HepG2 (cell line): ENCODE data around the gene PPP2R2B. TPM values are rescaled to one million over a fixed set of nuclear protein-coding genes. Genes with fewer than 3 reads are reported as not detected.

Experiments used
- ATAC-seq: fragments of 200-7000 bp; cut with Tn5 transposase; 3 replicates; pipeline ENCODE4 v1.9.1; 2020; ENCODE audit warnings: mild to moderate bottlenecking, moderate library complexity
- BruUV-seq: library from RNA; stranded (reverse); fragments of 400-500 nt; replicated peaks from 2 replicates; lab custom pipeline; 2021; lab: Mats Ljungman, UMichigan
- CTCF ChIA-PET: fragments of 300-600 bp; formaldehyde crosslinking; extraction: SDS; loops from one replicate; lab custom pipeline; 2021; ENCODE audit warnings: low total read pairs, inconsistent platforms, low intra/inter-chr PET ratio; lab: Yijun Ruan, JAX
- POLR2A ChIA-PET: fragments of 350-600 bp; sonication (Branson Sonifier 250); formaldehyde crosslinking; loops from one replicate; lab custom pipeline; 2020; ENCODE audit warnings: antibody characterized with exemption, inconsistent platforms; lab: Yijun Ruan, JAX
- DNase-seq: peaks from one replicate; pipeline ENCODE4 v3.0.0-alpha.2; 2015; ENCODE audit warnings: low spot score
- FAIRE-seq: peaks from 3 replicates; lab custom pipeline; 2011; peaks lifted over from hg19 to GRCh38; lab: Jason Lieb, UNC
- H2AFZ ChIP-seq: one replicate; pipeline ENCODE4 v1.6.1; 2011; ENCODE audit warnings: low read length, inconsistent platforms
- H3K27ac ChIP-seq: fragments of 300-600 bp; 3 replicates; pipeline ENCODE4 v1.8.0; 2011; ENCODE audit warnings: mixed run types, mild to moderate bottlenecking, mixed read lengths, low read length, inconsistent platforms; ENCODE audit not compliant: insufficient read depth; ENCODE audit errors: extremely low read length
- H3K27me3 ChIP-seq, 2 experiments: fragments of 200-600 bp in 1 of 2; 2 replicates in 1 of 2; 3 replicates in 1 of 2; pipeline versions ENCODE4 v1.6.0 to v1.8.0; 2011; ENCODE audit warnings: low read length in 2 of 2, mild to moderate bottlenecking in 2 of 2, moderate library complexity in 2 of 2, inconsistent platforms in 1 of 2; ENCODE audit not compliant: insufficient read depth in 2 of 2, control insufficient read depth in 1 of 2
- H3K36me3 ChIP-seq, 2 experiments: fragments of 200-600 bp in 1 of 2; replicated peaks in 1 of 2; 2 replicates in 1 of 2; 3 replicates in 1 of 2; pipeline versions ENCODE4 v1.5.1 to v1.8.0; 2011; ENCODE audit warnings: low read length in 2 of 2, inconsistent platforms in 1 of 2; ENCODE audit not compliant: insufficient read depth in 2 of 2, control insufficient read depth in 1 of 2
- H3K4me1 ChIP-seq: 2 replicates; pipeline ENCODE4 v1.5.1; 2012; ENCODE audit warnings: low read length, inconsistent platforms; ENCODE audit not compliant: insufficient read depth
- H3K4me2 ChIP-seq: 2 replicates; pipeline ENCODE4 v1.6.0; 2011; ENCODE audit warnings: low read depth, low read length, inconsistent platforms
- H3K4me3 ChIP-seq, 3 experiments: fragments of 200-600 bp in 1 of 3; sonication (generic), shearing (Covaris generic) in 1 of 3; replicated peaks in 1 of 3; 2 replicates each; pipeline ENCODE4 v1.5.1; 2011 to 2016; ENCODE audit warnings: low read length in 3 of 3, inconsistent platforms in 2 of 3, low read depth in 2 of 3, mild to moderate bottlenecking in 2 of 3, control low read depth in 1 of 3, mixed read lengths in 1 of 3; ENCODE audit not compliant: insufficient read depth in 1 of 3
- H3K79me2 ChIP-seq: one replicate; pipeline ENCODE4 v1.6.1; 2011; ENCODE audit warnings: low read length, inconsistent platforms; ENCODE audit not compliant: insufficient read depth
- H3K9ac ChIP-seq: 2 replicates; pipeline ENCODE4 v1.6.0; 2011; ENCODE audit warnings: mild to moderate bottlenecking, low read depth, low read length, inconsistent platforms; ENCODE audit not compliant: insufficient read depth
- H3K9me3 ChIP-seq: 2 replicates; pipeline ENCODE4 v1.5.1; 2012; ENCODE audit warnings: mild to moderate bottlenecking, low read length
- H4K20me1 ChIP-seq: 2 replicates; pipeline ENCODE4 v1.6.0; 2011; ENCODE audit warnings: inconsistent platforms, mild to moderate bottlenecking, low read length, moderate library complexity; ENCODE audit not compliant: insufficient read depth
- ATF7-NPFF ChIP-seq: sonication (generic); formaldehyde crosslinking; IDR thresholded peaks from 2 replicates; pipeline ENCODE4 v1.8.1; 2023; ENCODE audit warnings: mild to moderate bottlenecking, low read depth, missing genetic modification reagents, moderate library complexity
- CBX1 ChIP-seq: IDR thresholded peaks from one replicate; pipeline ENCODE4 v1.6.1; 2016; ENCODE audit warnings: antibody characterized with exemption, low read depth
- CSRNP1 ChIP-seq: sonication (generic); formaldehyde crosslinking; IDR thresholded peaks from 2 replicates; pipeline ENCODE4 v1.8.1; 2023; ENCODE audit warnings: mild to moderate bottlenecking, missing genetic modification reagents
- ETV5 ChIP-seq: IDR thresholded peaks from 2 replicates; pipeline ENCODE4 v1.6.1; 2018; ENCODE audit warnings: missing biosample characterization, missing genetic modification reagents, inconsistent platforms, borderline replicate concordance
- FOXC1 ChIP-seq: sonication (generic); formaldehyde crosslinking; IDR thresholded peaks from 2 replicates; pipeline ENCODE4 v1.8.0; 2022; ENCODE audit warnings: mild to moderate bottlenecking, missing genetic modification reagents, borderline replicate concordance
- HMGXB3 ChIP-seq: sonication (generic); formaldehyde crosslinking; IDR thresholded peaks from 2 replicates; pipeline ENCODE4 v1.4.0; 2020; ENCODE audit warnings: missing genetic modification reagents, borderline replicate concordance
- HNRNPH1 ChIP-seq: fragments of 200-400 bp; formaldehyde crosslinking; optimal IDR thresholded peaks from 2 replicates; pipeline ENCODE3; 2017; ENCODE audit warnings: mild to moderate bottlenecking, low read depth, low read length
- NCOA5 ChIP-seq: sonication (generic); formaldehyde crosslinking; IDR thresholded peaks from 2 replicates; pipeline ENCODE4 v1.4.0; 2020; ENCODE audit warnings: missing genetic modification reagents
- NR3C1 ChIP-seq: sonication (generic); formaldehyde crosslinking; IDR thresholded peaks from 2 replicates; pipeline ENCODE4 v1.4.0; 2020; ENCODE audit warnings: missing genetic modification reagents
- PAWR ChIP-seq: sonication (generic); formaldehyde crosslinking; IDR thresholded peaks from 2 replicates; pipeline ENCODE4 v1.4.0; 2020; ENCODE audit warnings: missing genetic modification reagents, mild to moderate bottlenecking, borderline replicate concordance
- REST ChIP-seq, 2 experiments: IDR thresholded peaks; 2 replicates each; pipeline ENCODE4 v1.6.1; 2011 to 2012; ENCODE audit warnings: low read length in 2 of 2, borderline replicate concordance in 1 of 2, low read depth in 1 of 2, mild to moderate bottlenecking in 1 of 2, moderate library complexity in 1 of 2
- SIX4 ChIP-seq: sonication (generic); formaldehyde crosslinking; IDR thresholded peaks from 2 replicates; pipeline ENCODE4 v1.4.0; 2020; ENCODE audit warnings: missing genetic modification reagents
- ZFP90 ChIP-seq: sonication (generic); formaldehyde crosslinking; IDR thresholded peaks from 2 replicates; pipeline ENCODE4 v1.8.0; 2022; ENCODE audit warnings: missing genetic modification reagents, mild to moderate bottlenecking, inconsistent platforms, borderline replicate concordance
- ZNF18 ChIP-seq: sonication (generic); formaldehyde crosslinking; IDR thresholded peaks from 2 replicates; pipeline ENCODE4 v1.8.0; 2022; ENCODE audit warnings: mild to moderate bottlenecking, missing genetic modification reagents; ENCODE audit not compliant: insufficient replicate concordance
- WGBS: methylation state at CpG from one replicate; pipeline ENCODE4 v1.1.6; 2017; ENCODE audit warnings: low lambda C conversion rate; 5-methylcytosine and 5-hydroxymethylcytosine counted together
- in situ Hi-C: cut with HindIII; loops from 2 replicates; pipeline ENCODE4 v1.10.0; 2017; ENCODE audit warnings: low pct_unique_long_range_greater_than_20kb; ENCODE audit not compliant: extremely low pct_ligation_motif_present
- intact Hi-C: fragments of 100-400 bp; cut with micrococcal nuclease; formaldehyde crosslinking; loops from one replicate; pipeline ENCODE4 v1.10.0; 2022; ENCODE audit not compliant: unreplicated experiment
- polyA plus RNA-seq, 8 experiments: library from polyadenylated mRNA; depleted of rRNA in 3 of 8; stranded (reverse) in 7 of 8; unstranded in 1 of 8; fragments of >200 nt; fragmentation: Illumina TruSeq in 4 of 8; extraction: Trizol in 4 of 8; gene quantifications; 2 replicates each; pipeline versions ENCODE4 v1.2.1 to v1.2.3, GENCODE V29; 2011 to 2016; ENCODE audit warnings: low read depth in 4 of 8, missing spikeins in 1 of 8, mixed read lengths in 1 of 8; ENCODE audit not compliant: insufficient read depth in 1 of 8
- total RNA-seq, 5 experiments: library from RNA; depleted of rRNA; stranded (reverse); fragments of >200 nt; fragmentation: Illumina TruSeq; extraction: Trizol; gene quantifications; 2 replicates each; pipeline ENCODE4 v1.2.3, GENCODE V29; 2016; ENCODE audit warnings: low read depth in 1 of 5

The PPP2R2B gene
- total and polyA plus RNA-seq, 2 of the 13 experiments (the other 11 are each of a cell fraction or from before 2014, with no cell fraction given), result not detected

GRCh38 chr5:146628950-146629349 is 249.6 kb downstream of the PPP2R2B start:
- BruUV-seq, result no TSS peak
- no peaks in the 10 kb centered on the region for H4K20me1 ChIP-seq
- no peak overlapping the region for H3K4me3 ChIP-seq
- DNase-seq, result no peak
- CTCF ChIA-PET, result no interaction called here
- H3K4me1 ChIP-seq, result no peaks in the 10 kb centered on the region
- H2AFZ ChIP-seq, result no peak overlapping the region
- no peaks in the 10 kb centered on the region for H3K27me3 ChIP-seq
- no peak overlapping the region for H3K4me2 ChIP-seq
- FAIRE-seq, result no peak
- in situ Hi-C loops, result no loop called here
- H3K9me3 ChIP-seq, result no peaks in the 10 kb centered on the region
- H3K79me2 ChIP-seq, result no peaks in the 10 kb centered on the region
- intact Hi-C loops, result no loop called here
- POLR2A ChIA-PET, result no interaction called here
- WGBS, result 1% methylated on average over 5 of the region's 5 CpGs
- no peak overlapping the region for H3K27ac ChIP-seq
- ATAC-seq, result no peak
- H3K36me3 ChIP-seq, result no peaks in the 10 kb centered on the region
- no peak overlapping the region for H3K9ac ChIP-seq
- no peak for TF ChIP-seq SIX4
- TF ChIP-seq CSRNP1 (CRISPR knock-in tag), result no peak
- TF ChIP-seq HNRNPH1, result no peak
- no peak for TF ChIP-seq ZFP90
- TF ChIP-seq NR3C1, result no peak
- no peak for TF ChIP-seq ZNF18
- TF ChIP-seq FOXC1 (CRISPR knock-in tag), result no peak
- TF ChIP-seq HMGXB3 (CRISPR knock-in tag), result no peak
- no peak for TF ChIP-seq NCOA5 (CRISPR knock-in tag)
- TF ChIP-seq PAWR, result no peak
- no peak for TF ChIP-seq CBX1
- TF ChIP-seq ATF7-NPFF (CRISPR knock-in tag), result no peak
- TF ChIP-seq REST (IDR thresholded peaks at IDR 0.05; ENCODE audit: borderline replicate concordance in 1 of 2, low read depth in 1 of 2, low read length in 2 of 2), result no peak
- TF ChIP-seq ETV5 (CRISPR knock-in tag), result no peak
